HuH-7.5 (cell line): ENCODE data around the gene MECP2.
A peak's percentile ranks its signal among the peaks of the same experiment; 100 is the strongest.
"Not testable (repeated sequence)": the region's sequence is repeated elsewhere in the genome, so short reads cannot be mapped to it uniquely, and the experiment has no call there.

Experiments
- DNase-seq: peaks from one replicate; pipeline ENCODE4 v3.0.0; 2011; ENCODE audit warnings: low spot score

Gene MECP2

GRCh38 chrX:154097589-154098541 is at the start of gene MECP2:
Gene MECP2 (minus strand): TSS chrX:154097717.
- DNase-seq = peak; percentile 86

GRCh38 chrX:154144010-154144409 is 46.5 kb upstream of the MECP2 start, which contains the start of gene OPN1LW:
Gene OPN1LW (plus strand): TSS chrX:154144243. CDS start chrX:154144284, 41 bp downstream.
- not testable (repeated sequence) for DNase-seq

GRCh38 chrX:154142950-154143745 is 45.6 kb upstream of the MECP2 start:
- DNase-seq = no peak

- no peak for DNase-seq
Observed at GRCh38 chrX:154142386-154142785, 44.9 kb upstream of the MECP2 start.

- DNase-seq = no peak
Observed at GRCh38 chrX:154140742-154141141, 43.2 kb upstream of the MECP2 start.

- no peak for DNase-seq
Observed at GRCh38 chrX:154140206-154140605, 42.7 kb upstream of the MECP2 start.

- no peak for DNase-seq
Observed at GRCh38 chrX:154138857-154139256, 41.3 kb upstream of the MECP2 start.

- peak; percentile 53 for DNase-seq
Observed at GRCh38 chrX:154136627-154137161, 39.2 kb upstream of the MECP2 start.

- DNase-seq = no peak
Observed at GRCh38 chrX:154135458-154136229, 38.1 kb upstream of the MECP2 start.

GRCh38 chrX:154132366-154132765 is 34.8 kb upstream of the MECP2 start:
- no peak for DNase-seq

- no peak for DNase-seq
Observed at GRCh38 chrX:154131955-154132354, 34.4 kb upstream of the MECP2 start.

GRCh38 chrX:154126101-154126500 is 28.6 kb upstream of the MECP2 start:
- no peak for DNase-seq

- no peak for DNase-seq
Observed at GRCh38 chrX:154125391-154126040, 28.0 kb upstream of the MECP2 start.

- no peak for DNase-seq
Observed at GRCh38 chrX:154123241-154124219, 26.0 kb upstream of the MECP2 start.

- no peak for DNase-seq
Observed at GRCh38 chrX:154121961-154122360, 24.4 kb upstream of the MECP2 start.

- DNase-seq = no peak
Observed at GRCh38 chrX:154121207-154121606, 23.7 kb upstream of the MECP2 start.

- DNase-seq = no peak
Observed at GRCh38 chrX:154120567-154120966, 23.1 kb upstream of the MECP2 start.

GRCh38 chrX:154117566-154117965 is 20.0 kb upstream of the MECP2 start:
- DNase-seq = no peak

GRCh38 chrX:154116426-154117211 is 19.1 kb upstream of the MECP2 start:
- DNase-seq = no peak
